DND-41 (cell line): Measurements from ENCODE around the gene EDEM3.

Source experiments
- EZH2 ChIP-seq: IDR thresholded peaks from 3 replicates; pipeline ENCODE4 v1.6.1; 2012; ENCODE audit warnings: borderline replicate concordance, low read depth, mild to moderate bottlenecking, moderate library complexity, low read length, inconsistent platforms; ENCODE audit not compliant: severe bottlenecking
- TF ChIP-seq, protein P1 (sequence below): IDR thresholded peaks from 2 replicates; pipeline ENCODE4 v1.5.1; 2012; ENCODE audit warnings: borderline replicate concordance, low read length, moderate library complexity, mild to moderate bottlenecking; ENCODE audit not compliant: poor library complexity, severe bottlenecking; ENCODE audit errors: extremely low read depth

DNA sequence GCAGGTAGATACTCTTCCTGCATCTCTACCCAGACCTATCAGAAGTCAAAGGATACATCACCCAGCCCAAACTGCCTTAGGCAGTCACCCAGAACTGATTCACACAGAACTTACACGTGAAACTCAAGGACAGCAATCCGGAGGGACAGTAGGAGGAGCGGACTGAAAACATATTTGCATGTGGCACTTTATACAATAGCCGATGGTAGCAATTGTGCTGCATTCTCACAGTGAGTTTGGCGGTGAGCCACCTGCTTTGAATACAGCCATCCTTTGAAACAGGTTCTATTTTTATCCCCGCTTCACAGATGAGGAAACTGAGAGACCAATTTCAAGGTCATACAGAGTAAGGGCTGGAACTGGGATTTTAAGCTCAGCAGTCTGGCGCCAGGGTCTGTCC lies 69.5 kb downstream of the EDEM3 start:
- TF ChIP-seq, protein P1, sequence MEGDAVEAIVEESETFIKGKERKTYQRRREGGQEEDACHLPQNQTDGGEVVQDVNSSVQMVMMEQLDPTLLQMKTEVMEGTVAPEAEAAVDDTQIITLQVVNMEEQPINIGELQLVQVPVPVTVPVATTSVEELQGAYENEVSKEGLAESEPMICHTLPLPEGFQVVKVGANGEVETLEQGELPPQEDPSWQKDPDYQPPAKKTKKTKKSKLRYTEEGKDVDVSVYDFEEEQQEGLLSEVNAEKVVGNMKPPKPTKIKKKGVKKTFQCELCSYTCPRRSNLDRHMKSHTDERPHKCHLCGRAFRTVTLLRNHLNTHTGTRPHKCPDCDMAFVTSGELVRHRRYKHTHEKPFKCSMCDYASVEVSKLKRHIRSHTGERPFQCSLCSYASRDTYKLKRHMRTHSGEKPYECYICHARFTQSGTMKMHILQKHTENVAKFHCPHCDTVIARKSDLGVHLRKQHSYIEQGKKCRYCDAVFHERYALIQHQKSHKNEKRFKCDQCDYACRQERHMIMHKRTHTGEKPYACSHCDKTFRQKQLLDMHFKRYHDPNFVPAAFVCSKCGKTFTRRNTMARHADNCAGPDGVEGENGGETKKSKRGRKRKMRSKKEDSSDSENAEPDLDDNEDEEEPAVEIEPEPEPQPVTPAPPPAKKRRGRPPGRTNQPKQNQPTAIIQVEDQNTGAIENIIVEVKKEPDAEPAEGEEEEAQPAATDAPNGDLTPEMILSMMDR = no peak
- TF ChIP-seq EZH2 = no peak
